GM12878 (cell line): ENCODE measurements around the gene PRCD. TPM values are rescaled to one million over a fixed set of nuclear protein-coding genes. Genes with fewer than 3 reads are reported as not detected.

ENCODE experiments used
- ATF7 ChIP-seq: fragments of 450-650 bp; IDR thresholded peaks from 2 replicates; pipeline ENCODE4 v1.6.1; 2016; ENCODE audit warnings: low read depth, mild to moderate bottlenecking
- CBFB ChIP-seq: IDR thresholded peaks from 2 replicates; pipeline ENCODE4 v1.6.1; 2016; ENCODE audit warnings: antibody characterized with exemption, low read depth
- EP300 ChIP-seq, 2 experiments: fragments of 150-350 bp in 1 of 2; IDR thresholded peaks; 2 replicates each; pipeline ENCODE4 v1.6.1; 2011 to 2012; ENCODE audit warnings: low read depth in 2 of 2, low read length in 2 of 2, borderline replicate concordance in 1 of 2, improper control_type of control experiment in 1 of 2, inconsistent platforms in 1 of 2; ENCODE audit not compliant: control insufficient read depth in 1 of 2
- ESRRA ChIP-seq: IDR thresholded peaks from 2 replicates; pipeline ENCODE4 v1.6.1; 2012; ENCODE audit warnings: mild to moderate bottlenecking, low read length, improper control_type of control experiment
- EZH2 ChIP-seq: IDR thresholded peaks from 2 replicates; pipeline ENCODE4 v1.6.1; 2012; ENCODE audit warnings: low read depth, mild to moderate bottlenecking, control low read depth, inconsistent platforms, low read length, borderline replicate concordance; ENCODE audit not compliant: control insufficient read depth
- GABPA ChIP-seq: IDR thresholded peaks from 2 replicates; pipeline ENCODE4 v1.6.1; 2014; ENCODE audit warnings: antibody characterized with exemption, low read depth, mild to moderate bottlenecking, inconsistent platforms
- GATAD2B ChIP-seq: fragments of 450-650 bp; conservative IDR thresholded peaks from 2 replicates; pipeline ENCODE4 v1.6.1; 2017; ENCODE audit warnings: low read depth, mild to moderate bottlenecking, moderate library complexity
- HCFC1 ChIP-seq: fragments of 150-350 bp; IDR thresholded peaks from 2 replicates; pipeline ENCODE4 v1.6.1; 2014; ENCODE audit warnings: low read length
- HDGF ChIP-seq: fragments of 450-650 bp; IDR thresholded peaks from 2 replicates; pipeline ENCODE4 v1.6.1; 2016; ENCODE audit warnings: antibody characterized with exemption
- IRF4 ChIP-seq: IDR thresholded peaks from 2 replicates; pipeline ENCODE4 v1.6.1; 2011; ENCODE audit warnings: low read depth, low read length
- JUND ChIP-seq: IDR thresholded peaks from 2 replicates; pipeline ENCODE4 v1.6.1; 2012; ENCODE audit warnings: low read depth, mild to moderate bottlenecking, low read length, improper control_type of control experiment, moderate library complexity
- MTA3 ChIP-seq: IDR thresholded peaks from 2 replicates; pipeline ENCODE4 v1.6.1; 2012; ENCODE audit warnings: low read length, inconsistent platforms, borderline replicate concordance
- MXI1 ChIP-seq: fragments of 150-350 bp; IDR thresholded peaks from 2 replicates; pipeline ENCODE4 v1.6.1; 2011; ENCODE audit warnings: low read depth, mild to moderate bottlenecking, inconsistent platforms, low read length, improper control_type of control experiment
- NRF1 ChIP-seq: conservative IDR thresholded peaks from 2 replicates; pipeline ENCODE4 v1.6.1; 2011; ENCODE audit warnings: mild to moderate bottlenecking, low read depth, low read length, improper control_type of control experiment
- PAX5 ChIP-seq: IDR thresholded peaks from 2 replicates; pipeline ENCODE4 v1.6.1; 2011; ENCODE audit warnings: low read depth, low read length, borderline replicate concordance
- RAD21 ChIP-seq: IDR thresholded peaks from 2 replicates; pipeline ENCODE4 v1.6.1; 2011; ENCODE audit warnings: mild to moderate bottlenecking, low read depth, low read length, moderate library complexity; ENCODE audit not compliant: insufficient read depth
- RAD51 ChIP-seq: fragments of 450-650 bp; IDR thresholded peaks from 2 replicates; pipeline ENCODE4 v1.6.1; 2016; ENCODE audit warnings: moderate library complexity, mild to moderate bottlenecking, inconsistent platforms
- RBBP5 ChIP-seq: fragments of 200-600 bp; sonication (generic); conservative IDR thresholded peaks from 2 replicates; pipeline ENCODE4 v1.6.1; 2016
- RUNX3 ChIP-seq: IDR thresholded peaks from 2 replicates; pipeline ENCODE4 v1.6.1; 2012; ENCODE audit warnings: low read length, inconsistent platforms
- SMAD1 ChIP-seq: fragments of 450-650 bp; IDR thresholded peaks from 2 replicates; pipeline ENCODE4 v1.6.1; 2018; ENCODE audit warnings: mild to moderate bottlenecking, low read depth; ENCODE audit not compliant: partially characterized antibody
- SRF ChIP-seq, 2 experiments: IDR thresholded peaks; 2 replicates each; pipeline ENCODE4 v1.6.1; 2011; ENCODE audit warnings: low read depth in 2 of 2, low read length in 2 of 2, mild to moderate bottlenecking in 1 of 2, moderate library complexity in 1 of 2
- TCF12 ChIP-seq: IDR thresholded peaks from 2 replicates; pipeline ENCODE4 v1.6.1; 2011; ENCODE audit warnings: low read depth, mild to moderate bottlenecking, low read length
- ZNF687 ChIP-seq: fragments of 450-650 bp; IDR thresholded peaks from 2 replicates; pipeline ENCODE4 v1.6.1; 2017; ENCODE audit warnings: mild to moderate bottlenecking, moderate library complexity
- ZZZ3 ChIP-seq: IDR thresholded peaks from 2 replicates; pipeline ENCODE4 v1.6.1; 2011; ENCODE audit warnings: low read depth; ENCODE audit not compliant: control insufficient read depth, insufficient read length
- polyA plus RNA-seq, 11 experiments: library from polyadenylated mRNA; depleted of rRNA in 4 of 11; unstranded in 6 of 11; stranded (reverse) in 5 of 11; fragments of >200 nt; fragmentation: Nextera tagmentation in 4 of 11; fragmentation: Illumina TruSeq in 1 of 11; extraction: Ambion mirVana in 4 of 11; extraction: Trizol in 1 of 11; gene quantifications; 1 replicate in 1 of 11; 2 replicates in 10 of 11; pipeline versions ENCODE4 v1.2.1 to v1.2.3, GENCODE V29; 2011 to 2016; ENCODE audit warnings: inconsistent platforms in 2 of 11, missing spikeins in 2 of 11, low read depth in 1 of 11
- total RNA-seq, 4 experiments: library from RNA; depleted of rRNA in 3 of 4; stranded (reverse); fragments of >200 nt in 3 of 4; fragmentation: Illumina TruSeq in 1 of 4; extraction: Trizol in 1 of 4; gene quantifications; 2 replicates each; pipeline versions ENCODE4 v1.2.1 to v1.2.3, GENCODE V29; 2013 to 2021
- TF ChIP-seq, protein P1 (sequence below): fragments of 450-650 bp; formaldehyde crosslinking; IDR thresholded peaks from 2 replicates; pipeline ENCODE4 v1.4.0; 2020; ENCODE audit warnings: mild to moderate bottlenecking, moderate library complexity
- TF ChIP-seq, protein P2 (sequence below): IDR thresholded peaks from 2 replicates; pipeline ENCODE4 v1.6.1; 2011; ENCODE audit warnings: low read depth, mild to moderate bottlenecking, low read length, moderate library complexity, borderline replicate concordance; ENCODE audit errors: extremely low read depth

Gene PRCD
- total and polyA plus RNA-seq, 10 of the 15 experiments (the other 5 are each of a cell fraction or from before 2014, with no cell fraction given): 0.18 to 0.95 (median 0.34) TPM; not detected in 4

DNA sequence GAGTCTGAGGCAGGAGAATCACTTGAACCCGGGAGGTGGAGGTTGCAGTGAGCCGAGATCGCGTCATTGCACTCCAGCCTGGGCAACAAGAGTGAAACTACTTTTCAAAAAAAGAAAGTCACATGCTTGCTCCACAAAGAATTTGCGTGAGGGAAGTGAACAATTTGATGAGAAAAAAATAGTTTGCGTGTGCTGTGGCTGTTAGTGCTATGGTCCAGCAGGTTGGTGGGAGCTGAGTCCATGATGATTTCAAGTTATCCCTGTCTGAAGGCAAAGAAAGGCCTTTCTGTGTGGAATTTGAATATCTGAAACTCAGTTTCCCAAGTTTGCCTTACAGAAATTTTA lies 21.0 kb downstream of the PRCD start (continued):
- TF ChIP-seq, protein P1, sequence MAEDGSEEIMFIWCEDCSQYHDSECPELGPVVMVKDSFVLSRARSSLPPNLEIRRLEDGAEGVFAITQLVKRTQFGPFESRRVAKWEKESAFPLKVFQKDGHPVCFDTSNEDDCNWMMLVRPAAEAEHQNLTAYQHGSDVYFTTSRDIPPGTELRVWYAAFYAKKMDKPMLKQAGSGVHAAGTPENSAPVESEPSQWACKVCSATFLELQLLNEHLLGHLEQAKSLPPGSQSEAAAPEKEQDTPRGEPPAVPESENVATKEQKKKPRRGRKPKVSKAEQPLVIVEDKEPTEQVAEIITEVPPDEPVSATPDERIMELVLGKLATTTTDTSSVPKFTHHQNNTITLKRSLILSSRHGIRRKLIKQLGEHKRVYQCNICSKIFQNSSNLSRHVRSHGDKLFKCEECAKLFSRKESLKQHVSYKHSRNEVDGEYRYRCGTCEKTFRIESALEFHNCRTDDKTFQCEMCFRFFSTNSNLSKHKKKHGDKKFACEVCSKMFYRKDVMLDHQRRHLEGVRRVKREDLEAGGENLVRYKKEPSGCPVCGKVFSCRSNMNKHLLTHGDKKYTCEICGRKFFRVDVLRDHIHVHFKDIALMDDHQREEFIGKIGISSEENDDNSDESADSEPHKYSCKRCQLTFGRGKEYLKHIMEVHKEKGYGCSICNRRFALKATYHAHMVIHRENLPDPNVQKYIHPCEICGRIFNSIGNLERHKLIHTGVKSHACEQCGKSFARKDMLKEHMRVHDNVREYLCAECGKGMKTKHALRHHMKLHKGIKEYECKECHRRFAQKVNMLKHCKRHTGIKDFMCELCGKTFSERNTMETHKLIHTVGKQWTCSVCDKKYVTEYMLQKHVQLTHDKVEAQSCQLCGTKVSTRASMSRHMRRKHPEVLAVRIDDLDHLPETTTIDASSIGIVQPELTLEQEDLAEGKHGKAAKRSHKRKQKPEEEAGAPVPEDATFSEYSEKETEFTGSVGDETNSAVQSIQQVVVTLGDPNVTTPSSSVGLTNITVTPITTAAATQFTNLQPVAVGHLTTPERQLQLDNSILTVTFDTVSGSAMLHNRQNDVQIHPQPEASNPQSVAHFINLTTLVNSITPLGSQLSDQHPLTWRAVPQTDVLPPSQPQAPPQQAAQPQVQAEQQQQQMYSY: no peak
- TF ChIP-seq IRF4: no peak
- TF ChIP-seq EZH2: no peak
- peak; percentile 25; the same call in 1 of the 2 replicates for TF ChIP-seq ATF7
- TF ChIP-seq GABPA: no peak
- TF ChIP-seq PAX5: no peak
- TF ChIP-seq RBBP5: no peak
- TF ChIP-seq TCF12: no peak
- no peak for TF ChIP-seq ZZZ3
- TF ChIP-seq SRF (IDR thresholded peaks at IDR 0.05; ENCODE audit: low read depth in 2 of 2, low read length in 2 of 2): no peak
- TF ChIP-seq ZNF687: peak; percentile 26; the same call in 1 of the 2 replicates
- TF ChIP-seq JUND: no peak
- TF ChIP-seq RAD21: no peak
- TF ChIP-seq, protein P2, sequence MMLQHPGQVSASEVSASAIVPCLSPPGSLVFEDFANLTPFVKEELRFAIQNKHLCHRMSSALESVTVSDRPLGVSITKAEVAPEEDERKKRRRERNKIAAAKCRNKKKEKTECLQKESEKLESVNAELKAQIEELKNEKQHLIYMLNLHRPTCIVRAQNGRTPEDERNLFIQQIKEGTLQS: no peak
- TF ChIP-seq MXI1: no peak
- TF ChIP-seq HDGF: no peak
- no peak for TF ChIP-seq ESRRA
- TF ChIP-seq CBFB: no peak
- no peak for TF ChIP-seq HCFC1
- peak in 1 of 2 experiments; percentile 32; a peak in 1 of 4 replicates for TF ChIP-seq EP300 (IDR thresholded peaks at IDR 0.05; ENCODE audit: borderline replicate concordance in 1 of 2, control insufficient read depth in 1 of 2, low read depth in 2 of 2, low read length in 2 of 2)
- TF ChIP-seq SMAD1: no peak
- TF ChIP-seq RUNX3: 0 out of 2 replicates have a peak, but pooled peaks have one; percentile 5
- no peak for TF ChIP-seq NRF1
- TF ChIP-seq GATAD2B: 0 out of 2 replicates have a peak, but pooled peaks have one; percentile 27
- peak; percentile 33; the same call in 1 of the 2 replicates for TF ChIP-seq MTA3
- TF ChIP-seq RAD51: peak; percentile 56
